BLaER1 (cell line): ENCODE measurements around the gene LY9.
A peak's percentile ranks its signal among the peaks of the same experiment; 100 is the strongest.
"Not testable (repeated sequence)": the region's sequence is repeated elsewhere in the genome, so short reads cannot be mapped to it uniquely, and the experiment has no call there.

Experiments used
- H3K27ac ChIP-seq: shearing (Covaris generic); formaldehyde crosslinking; 2 replicates; pipeline ENCODE4 v1.8.1; 2022
- H3K27me3 ChIP-seq: shearing (Covaris generic); formaldehyde crosslinking; 2 replicates; pipeline ENCODE4 v1.8.1; 2022
- H3K36me3 ChIP-seq: shearing (Covaris generic); formaldehyde crosslinking; 2 replicates; pipeline ENCODE4 v1.8.1; 2022
- H3K4me1 ChIP-seq: shearing (Covaris generic); formaldehyde crosslinking; 2 replicates; pipeline ENCODE4 v1.8.1; 2022
- H3K4me2 ChIP-seq: shearing (Covaris generic); formaldehyde crosslinking; 2 replicates; pipeline ENCODE4 v1.8.1; 2022
- H3K4me3 ChIP-seq: shearing (Covaris generic); formaldehyde crosslinking; 2 replicates; pipeline ENCODE4 v1.8.1; 2022
- H3K9ac ChIP-seq: shearing (Covaris generic); formaldehyde crosslinking; 2 replicates; pipeline ENCODE4 v1.8.1; 2022
- H3K9me3 ChIP-seq: shearing (Covaris generic); formaldehyde crosslinking; 2 replicates; pipeline ENCODE4 v1.8.1; 2022
- H4K20me1 ChIP-seq: shearing (Covaris generic); formaldehyde crosslinking; 2 replicates; pipeline ENCODE4 v1.8.1; 2022
- Cebpa-rat ChIP-seq: shearing (Covaris generic); IDR thresholded peaks from 2 replicates; pipeline ENCODE4 v1.8.1; 2022

The LY9 gene

DNA sequence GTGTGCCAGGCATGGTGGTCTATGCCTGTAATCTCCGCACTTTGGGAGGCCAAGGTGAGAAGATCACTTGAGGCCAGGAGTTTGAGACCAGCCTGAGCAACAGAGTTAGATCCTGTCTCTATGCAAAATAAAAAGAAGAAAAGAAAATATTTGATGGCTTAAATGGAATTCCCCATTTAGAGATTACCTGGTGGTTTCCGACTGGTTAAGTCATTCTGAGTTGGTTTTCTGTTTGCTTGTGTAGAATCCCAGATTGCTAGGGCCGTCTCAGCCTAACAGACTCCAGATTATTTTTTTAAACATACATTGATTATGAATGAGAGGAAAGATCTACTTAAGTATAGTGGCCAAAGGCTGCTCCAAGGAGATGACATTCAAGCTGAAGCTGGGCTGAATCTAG lies 22.9 kb upstream of the LY9 start:
- Histone ChIP-seq H3K36me3 (no peaks in the 10 kb centered on the region), H3K27me3 (no peaks in the 10 kb centered on the region), H3K4me1 (peaks cover 21% of the 10 kb centered on the region), H3K4me2 (no peak overlapping the region), H3K9ac (no peak overlapping the region), H3K4me3 (no peak overlapping the region), H3K9me3 (no peaks in the 10 kb centered on the region), H4K20me1 (no peaks in the 10 kb centered on the region), H3K27ac (no peak overlapping the region)
- TF ChIP-seq Cebpa-rat, result no peak

DNA sequence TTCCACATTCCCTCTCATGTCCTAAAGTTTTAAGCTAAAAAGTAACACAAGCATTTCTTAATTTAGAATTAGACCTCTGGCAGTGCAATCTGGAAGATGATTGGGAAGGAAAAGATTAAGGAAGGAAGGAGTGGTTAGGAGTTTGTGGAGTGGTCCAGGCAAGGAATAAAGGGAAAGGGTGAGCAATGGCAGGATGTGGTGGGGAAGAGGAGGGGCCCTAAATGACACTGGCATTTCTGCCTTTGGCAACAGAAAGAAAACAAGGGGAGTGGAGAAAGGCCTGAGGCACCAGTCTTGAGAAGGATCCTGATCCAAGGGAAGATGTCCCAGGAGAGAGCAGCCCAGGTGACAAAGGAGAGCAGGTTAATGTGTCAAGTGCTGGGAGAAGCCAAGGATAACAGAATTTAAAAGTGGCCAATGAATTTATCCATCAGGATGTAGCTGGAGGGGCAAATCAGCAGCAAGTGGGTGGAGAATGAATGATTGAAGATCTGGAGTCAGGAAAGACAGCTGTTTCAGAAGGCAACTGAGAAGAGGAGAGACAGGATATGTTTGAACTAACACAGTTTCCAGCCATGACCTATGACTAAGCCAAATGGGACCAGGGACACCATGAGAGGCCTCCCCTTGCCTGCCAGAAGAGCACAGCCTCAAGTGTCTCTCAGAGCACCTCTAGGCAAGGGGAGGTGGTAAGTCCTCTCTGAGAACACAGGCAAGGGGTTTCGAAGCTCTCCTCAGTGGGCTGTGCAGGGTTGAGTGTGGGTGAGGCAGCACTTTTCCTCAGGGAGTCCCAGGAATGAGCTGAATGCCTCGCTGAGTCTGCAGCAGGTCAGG lies 20.9 kb upstream of the LY9 start:
- peaks cover 36% of the 10 kb centered on the region for H3K4me1 ChIP-seq
- H3K36me3 ChIP-seq, result no peaks in the 10 kb centered on the region
- no peaks in the 10 kb centered on the region for H3K9me3 ChIP-seq
- H3K27me3 ChIP-seq, result no peaks in the 10 kb centered on the region
- no peak overlapping the region for H3K4me3 ChIP-seq
- H3K27ac ChIP-seq, result peak overlapping the region; percentile 5; the same call in 1 of the 2 replicates
- no peak for TF ChIP-seq Cebpa-rat
- H4K20me1 ChIP-seq, result no peaks in the 10 kb centered on the region
- H3K9ac ChIP-seq, result no peak overlapping the region
- peak overlapping the region; percentile 56 for H3K4me2 ChIP-seq

DNA sequence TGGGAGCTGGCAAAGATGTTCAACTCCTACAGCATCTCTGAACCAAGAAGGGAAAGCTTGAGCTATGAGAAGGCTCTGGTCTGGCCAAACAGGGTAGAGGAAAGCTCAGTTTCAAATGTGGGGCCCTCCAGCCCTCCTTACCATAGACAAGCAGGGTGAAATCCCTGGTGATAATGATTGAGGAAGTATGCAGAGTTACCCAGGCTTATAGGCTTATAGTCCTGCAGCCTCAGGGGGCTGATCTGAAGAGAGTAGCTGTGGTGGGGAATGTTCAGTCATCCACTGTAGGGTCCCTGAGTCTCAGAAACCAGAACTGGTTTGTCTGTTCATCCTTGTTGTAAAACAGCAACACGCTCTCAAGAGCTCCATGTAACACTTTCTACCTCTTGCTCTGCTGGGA lies 19.8 kb upstream of the LY9 start:
- no peak for TF ChIP-seq Cebpa-rat
- H4K20me1 ChIP-seq, result no peaks in the 10 kb centered on the region
- H3K36me3 ChIP-seq, result no peaks in the 10 kb centered on the region
- peak overlapping the region; percentile 5 for H3K27ac ChIP-seq
- H3K4me3 ChIP-seq, result no peak overlapping the region
- peak overlapping the region; percentile 56 for H3K4me2 ChIP-seq
- no peaks in the 10 kb centered on the region for H3K9me3 ChIP-seq
- no peak overlapping the region for H3K9ac ChIP-seq
- H3K27me3 ChIP-seq, result no peaks in the 10 kb centered on the region
- peaks cover 47% of the 10 kb centered on the region for H3K4me1 ChIP-seq

DNA sequence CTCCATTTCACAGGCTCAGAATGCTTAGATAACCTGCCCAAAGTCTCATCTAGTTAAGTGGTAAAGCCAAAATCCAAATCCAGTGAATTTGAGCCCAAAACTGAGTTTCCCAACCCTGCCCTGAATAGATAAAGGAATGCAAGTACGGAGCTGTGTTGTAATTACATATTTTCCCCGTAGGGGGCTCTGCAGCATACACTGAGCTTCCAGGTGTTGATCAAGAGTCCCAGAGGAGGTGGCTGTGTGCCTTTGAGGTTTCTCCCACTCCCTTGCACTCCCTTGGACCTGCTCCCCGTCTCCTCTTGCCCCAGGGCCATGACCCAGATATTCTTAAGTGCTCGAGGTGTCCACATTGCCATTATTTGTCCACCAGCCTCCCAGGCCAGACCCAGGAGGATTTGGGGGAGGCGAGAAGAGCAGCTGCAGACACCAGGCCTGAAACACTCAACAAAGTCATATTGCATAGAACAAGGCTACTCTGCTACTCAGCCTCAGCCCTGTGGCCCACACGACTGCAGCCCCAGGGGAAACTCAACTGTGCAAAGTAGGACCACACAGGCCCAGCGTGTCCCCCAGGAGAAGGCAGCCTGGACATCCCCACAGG lies 18.4 kb upstream of the LY9 start:
- Histone ChIP-seq H3K27me3 (no peaks in the 10 kb centered on the region), H3K4me2 (no peak overlapping the region), H3K27ac (no peak overlapping the region), H3K36me3 (no peaks in the 10 kb centered on the region), H3K4me1 (peaks cover 61% of the 10 kb centered on the region), H3K9ac (no peak overlapping the region), H3K4me3 (no peak overlapping the region), H4K20me1 (no peaks in the 10 kb centered on the region), H3K9me3 (no peaks in the 10 kb centered on the region)
- no peak for TF ChIP-seq Cebpa-rat

DNA sequence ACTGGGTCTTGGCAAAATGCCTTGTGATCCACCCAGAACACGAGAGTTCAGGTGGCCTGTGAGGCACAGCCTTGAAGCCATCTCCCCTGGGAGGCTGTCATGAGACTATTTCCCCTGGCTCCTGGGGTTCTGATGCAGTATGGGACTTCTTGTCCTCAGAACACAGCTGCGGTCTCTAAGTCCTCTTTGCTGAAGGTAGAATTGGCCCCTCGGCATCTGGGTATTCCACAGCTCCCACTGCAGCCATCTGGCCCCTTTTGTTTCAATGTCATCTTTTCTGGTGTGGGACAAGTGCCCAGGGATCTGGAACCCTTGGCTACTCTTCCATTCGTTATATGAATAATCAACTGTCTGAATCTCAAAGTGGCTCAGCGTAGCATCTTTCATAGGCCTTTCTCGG lies 17.0 kb upstream of the LY9 start:
- H3K27ac ChIP-seq, result no peak overlapping the region
- no peaks in the 10 kb centered on the region for H3K36me3 ChIP-seq
- H4K20me1 ChIP-seq, result no peaks in the 10 kb centered on the region
- no peak overlapping the region for H3K4me3 ChIP-seq
- no peak for TF ChIP-seq Cebpa-rat
- no peaks in the 10 kb centered on the region for H3K27me3 ChIP-seq
- no peaks in the 10 kb centered on the region for H3K9me3 ChIP-seq
- no peak overlapping the region for H3K9ac ChIP-seq
- H3K4me1 ChIP-seq, result peaks cover 62% of the 10 kb centered on the region
- H3K4me2 ChIP-seq, result peak overlapping the region; percentile 40

DNA sequence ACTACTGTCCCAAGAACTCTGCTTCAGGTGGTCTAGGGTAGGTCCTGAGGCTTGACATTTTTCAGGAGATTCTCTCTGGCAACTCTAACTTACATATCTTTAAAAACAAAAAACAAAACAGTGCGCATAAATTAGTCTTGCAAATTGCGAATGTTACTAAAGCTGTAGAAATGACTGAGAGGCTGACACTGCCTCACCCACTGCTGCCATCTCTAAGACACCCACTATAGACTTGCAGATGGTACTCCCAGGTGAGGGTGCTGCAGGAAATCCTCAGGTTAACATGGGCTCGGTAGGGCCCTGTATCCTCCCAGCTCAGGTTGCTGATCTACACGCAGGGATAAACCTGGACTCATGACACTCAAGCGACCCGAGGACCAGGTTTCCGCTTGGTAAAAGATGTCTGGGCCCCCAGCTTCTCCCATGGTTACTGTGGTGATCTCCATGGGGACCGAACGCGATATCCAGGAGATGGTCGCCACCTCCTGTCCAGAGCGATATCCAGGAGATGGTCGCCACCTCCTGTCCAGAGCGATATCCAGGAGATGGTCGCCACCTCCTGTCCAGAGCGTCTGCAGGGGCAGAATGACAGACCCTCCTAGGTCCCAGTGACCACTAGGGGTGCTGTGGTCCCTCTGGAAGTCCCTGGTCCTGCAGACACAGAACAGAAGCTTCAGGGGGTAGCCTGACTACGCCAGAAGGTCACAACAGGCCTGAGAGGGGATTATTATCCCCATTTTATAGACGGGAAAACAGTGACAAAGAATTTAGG lies 16.2 kb upstream of the LY9 start:
- no peak overlapping the region for H3K4me3 ChIP-seq
- no peaks in the 10 kb centered on the region for H3K36me3 ChIP-seq

DNA sequence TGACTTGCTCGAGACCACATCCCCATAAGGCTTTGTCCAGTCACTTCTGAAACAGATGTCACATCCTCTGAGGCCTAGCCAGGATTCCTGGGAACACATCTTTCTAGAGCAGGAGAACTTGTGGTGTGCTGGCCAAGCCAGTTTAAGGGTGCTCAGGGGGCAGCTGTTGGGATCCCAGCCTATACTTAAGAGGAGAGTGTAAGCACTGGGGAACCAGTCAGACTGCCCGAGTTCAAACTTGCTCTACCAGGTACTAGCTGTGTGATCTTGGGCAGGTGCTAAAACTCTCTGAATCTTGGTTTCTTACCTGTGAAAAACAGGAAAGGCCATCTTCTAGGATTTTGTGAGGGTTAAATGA lies 15.6 kb upstream of the LY9 start:
- no peak overlapping the region for H3K27ac ChIP-seq
- no peak overlapping the region for H3K4me3 ChIP-seq
- no peaks in the 10 kb centered on the region for H3K27me3 ChIP-seq
- no peaks in the 10 kb centered on the region for H3K9me3 ChIP-seq
- no peak overlapping the region for H3K4me2 ChIP-seq
- no peaks in the 10 kb centered on the region for H4K20me1 ChIP-seq
- H3K4me1 ChIP-seq, result peaks cover 55% of the 10 kb centered on the region
- no peak overlapping the region for H3K9ac ChIP-seq
- no peak for TF ChIP-seq Cebpa-rat
- no peaks in the 10 kb centered on the region for H3K36me3 ChIP-seq

More for the DNA sequence above, 16.2 kb upstream of the LY9 start:
- Histone ChIP-seq H3K27me3 (no peaks in the 10 kb centered on the region), H3K27ac (no peak overlapping the region), H3K4me1 (peaks cover 61% of the 10 kb centered on the region), H3K9ac (no peak overlapping the region), H3K9me3 (no peaks in the 10 kb centered on the region), H3K4me2 (no peak overlapping the region), H4K20me1 (no peaks in the 10 kb centered on the region)
- TF ChIP-seq Cebpa-rat, result no peak

DNA sequence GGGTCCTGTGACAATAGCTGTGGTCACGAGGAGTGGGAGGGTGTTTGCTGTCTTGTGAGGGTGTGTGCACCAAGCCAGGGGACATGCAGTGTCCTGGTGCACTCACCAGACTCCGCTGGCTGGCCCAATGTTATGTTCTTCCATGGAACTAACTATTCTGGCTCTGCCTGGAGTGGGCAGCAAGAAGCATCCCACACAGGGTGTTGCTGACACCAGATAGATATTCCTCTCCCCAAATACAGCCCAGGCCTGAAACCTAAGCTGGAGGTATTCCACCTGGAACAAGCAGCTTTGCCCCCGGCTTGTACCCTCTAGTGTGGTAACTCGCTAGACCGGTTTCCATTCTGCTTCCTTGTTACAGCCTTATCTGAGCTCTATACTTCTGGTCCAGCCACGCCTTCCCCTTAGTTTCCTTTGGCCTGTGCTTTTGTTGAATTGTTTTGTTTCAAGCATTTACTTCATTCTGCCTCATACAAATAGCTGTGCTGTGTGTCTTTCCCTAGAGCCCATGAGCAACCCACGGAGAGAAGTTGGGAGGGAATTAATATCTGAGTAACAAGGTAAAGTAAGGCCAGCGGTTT lies 14.7 kb upstream of the LY9 start:
- H3K4me2 ChIP-seq, result peak overlapping the region; percentile 25
- no peaks in the 10 kb centered on the region for H3K9me3 ChIP-seq
- H3K27me3 ChIP-seq, result no peaks in the 10 kb centered on the region
- TF ChIP-seq Cebpa-rat, result no peak
- H3K36me3 ChIP-seq, result no peaks in the 10 kb centered on the region
- no peak overlapping the region for H3K4me3 ChIP-seq
- H3K4me1 ChIP-seq, result peaks cover 46% of the 10 kb centered on the region
- H4K20me1 ChIP-seq, result no peaks in the 10 kb centered on the region
- H3K9ac ChIP-seq, result 0 out of 2 replicates have a peak overlapping the region, but pooled peaks have one; percentile 17
- 0 out of 2 replicates have a peak overlapping the region, but pooled peaks have one; percentile 35 for H3K27ac ChIP-seq

DNA sequence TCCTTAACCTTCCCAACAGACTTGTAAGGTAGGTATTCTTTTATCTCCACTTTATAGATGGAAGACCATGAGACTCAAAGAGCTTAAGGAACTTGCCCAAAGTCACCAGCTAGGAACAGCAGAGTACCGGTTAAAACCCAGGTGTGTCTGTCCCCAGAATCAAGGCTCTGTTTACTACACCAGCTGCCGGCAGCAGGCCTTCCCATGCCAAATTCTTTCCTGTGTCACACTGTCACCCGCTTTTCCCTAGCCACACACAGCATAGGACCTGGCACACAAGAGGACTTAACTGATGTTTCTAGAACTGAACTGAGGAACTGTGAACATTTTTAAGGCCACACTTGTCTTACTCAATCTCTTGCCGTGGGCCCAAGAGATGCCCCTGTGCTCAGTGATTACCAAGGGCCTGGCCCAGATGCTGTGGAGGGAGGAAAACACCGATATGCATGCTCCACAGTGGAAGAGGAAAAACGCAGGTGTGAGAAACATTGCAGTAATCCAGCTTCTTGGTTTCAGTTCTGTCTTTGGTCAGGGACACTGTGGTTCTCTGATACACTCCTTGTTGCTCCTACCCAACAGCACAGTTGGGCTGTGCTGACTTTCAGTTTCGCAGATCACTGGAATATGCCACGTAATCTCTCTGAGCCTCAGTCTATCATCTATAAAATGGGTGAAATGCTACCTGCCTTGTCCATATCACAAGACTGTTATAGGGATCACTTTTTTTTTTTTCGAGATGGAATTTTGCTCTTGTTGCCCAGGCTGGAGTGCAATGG lies 13.9 kb upstream of the LY9 start:
- Histone ChIP-seq H3K4me1 (peaks cover 43% of the 10 kb centered on the region), H3K27me3 (no peaks in the 10 kb centered on the region), H3K36me3 (no peaks in the 10 kb centered on the region), H3K27ac (no peak overlapping the region), H3K9ac (no peak overlapping the region), H3K4me3 (no peak overlapping the region), H3K9me3 (no peaks in the 10 kb centered on the region), H4K20me1 (no peaks in the 10 kb centered on the region), H3K4me2 (peak overlapping the region; percentile 25)
- TF ChIP-seq Cebpa-rat, result no peak

DNA sequence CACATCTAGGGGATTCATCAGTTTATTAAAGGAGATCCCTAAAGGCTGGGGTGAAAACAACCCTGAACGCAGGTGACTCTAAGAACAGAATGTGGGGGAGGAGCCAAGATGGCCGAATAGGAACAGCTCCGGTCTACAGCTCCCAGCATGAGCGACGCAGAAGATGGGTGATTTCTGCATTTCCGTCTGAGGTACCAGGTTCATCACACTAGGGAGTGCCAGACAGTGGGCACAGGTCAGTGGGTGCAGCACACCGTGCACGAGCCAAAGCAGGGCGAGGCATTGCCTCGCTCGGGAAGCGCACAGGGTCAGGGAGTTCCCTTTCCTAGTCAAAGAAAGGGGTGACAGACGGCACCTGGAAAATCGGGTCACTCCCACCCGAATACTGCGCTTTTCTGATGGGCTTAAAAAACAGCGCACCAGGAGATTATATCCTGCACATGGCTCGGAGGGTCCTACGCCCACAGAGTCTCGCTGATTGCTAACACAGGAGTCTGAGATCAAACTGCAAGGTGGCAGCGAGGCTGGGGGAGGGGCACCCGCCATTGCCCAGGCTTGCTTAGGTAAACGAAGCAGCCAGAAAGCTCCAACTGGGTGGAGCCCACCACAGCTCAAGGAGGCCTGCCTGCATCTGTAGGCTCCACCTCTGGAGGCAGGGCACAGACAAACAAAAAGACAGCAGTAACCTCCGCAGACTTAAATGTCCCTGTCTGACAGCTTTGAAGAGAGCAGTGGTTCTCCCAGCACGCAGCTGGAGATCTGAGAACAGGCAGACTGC lies 12.8 kb upstream of the LY9 start:
- not testable (repeated sequence) for H3K4me3 ChIP-seq, H3K27me3 ChIP-seq, H3K4me2 ChIP-seq, H3K36me3 ChIP-seq, H3K9ac ChIP-seq, H3K27ac ChIP-seq, H3K9me3 ChIP-seq, H4K20me1 ChIP-seq
- peaks cover 43% of the 10 kb centered on the region for H3K4me1 ChIP-seq
